ENCODE data around the gene RNF11. TPM values are rescaled to one million over a fixed set of nuclear protein-coding genes. Genes with fewer than 3 reads are reported as not detected.

The RNF11 gene
- total and polyA plus RNA-seq, 2 of the 8 experiments (the other 6 are each of a cell fraction or from before 2014, with no cell fraction given): 49.6 to 54.2 TPM

- no peak overlapping the region for H3K4ac ChIP-seq (replicated peaks; ENCODE audit: insufficient read length, low read depth, low read length)
- H3K9ac ChIP-seq (replicated peaks in 1 of 4; ENCODE audit: extremely low read depth in 1 of 4, low read depth in 3 of 4, low read length in 3 of 4): no peak overlapping the region
- ChIA-PET POLR2A (ENCODE audit: partially characterized antibody) (no interaction called here), CTCF (ENCODE audit: partially characterized antibody) (interaction anchor here (1.3 kb wide), 1 partner anchor 93 kb away, joined by 8 read pairs; no protein-coding TSS in a partner anchor)
- H2BK120ac ChIP-seq (replicated peaks; ENCODE audit: low read depth, low read length): no peak overlapping the region
- no peak overlapping the region for H4K8ac ChIP-seq (ENCODE audit: extremely low read depth, insufficient read depth, low read length)
- DNase-seq (ENCODE audit: low read depth in 1 of 2, low spot score in 2 of 2) (no peak), FAIRE-seq (no peak)
- no peak overlapping the region for H4K91ac ChIP-seq (replicated peaks; ENCODE audit: insufficient read length, low read length)
- no peaks in the 10 kb centered on the region for H3K36me3 ChIP-seq (ENCODE audit: control insufficient read depth in 2 of 4, insufficient read depth in 4 of 4, low read length in 3 of 4)
- H3K27me3 ChIP-seq (replicated peaks in 1 of 4; ENCODE audit: control insufficient read depth in 3 of 4, extremely low read depth in 1 of 4, insufficient read depth in 3 of 4, low read length in 3 of 4): no peaks in the 10 kb centered on the region
- no peak overlapping the region for H2BK12ac ChIP-seq (ENCODE audit: low read depth, low read length)
- no peaks in the 10 kb centered on the region for H3K9me3 ChIP-seq (ENCODE audit: insufficient read depth in 2 of 2, low read depth in 1 of 2, low read length in 1 of 2)
- H3K23ac ChIP-seq (ENCODE audit: insufficient read length): no peak overlapping the region
- H2BK15ac ChIP-seq (ENCODE audit: low read length): no peak overlapping the region
- no peaks in the 10 kb centered on the region for H4K20me1 ChIP-seq (replicated peaks in 1 of 2; ENCODE audit: control insufficient read depth in 1 of 2, insufficient read depth in 2 of 2, low read length in 2 of 2)
- no peaks in the 10 kb centered on the region for H3K4me1 ChIP-seq (replicated peaks in 1 of 4; ENCODE audit: control insufficient read depth in 3 of 4, insufficient read depth in 4 of 4, low read length in 3 of 4)
- H3K18ac ChIP-seq (ENCODE audit: extremely low read depth, low read length): no peak overlapping the region
- no peak overlapping the region for H3K14ac ChIP-seq (ENCODE audit: insufficient read length)
- H2BK20ac ChIP-seq (ENCODE audit: low read length): no peak overlapping the region
- H2AFZ ChIP-seq (ENCODE audit: low read length): no peak overlapping the region
- no peak overlapping the region for H3K56ac ChIP-seq (replicated peaks; ENCODE audit: insufficient read length, low read depth, low read length)
- no peak overlapping the region for H3K4me2 ChIP-seq (ENCODE audit: insufficient read depth in 1 of 2, low read depth in 2 of 2, low read length in 2 of 2)
- no peak overlapping the region for H2BK5ac ChIP-seq (ENCODE audit: low read depth, low read length)
- TF ChIP-seq, protein P1, sequence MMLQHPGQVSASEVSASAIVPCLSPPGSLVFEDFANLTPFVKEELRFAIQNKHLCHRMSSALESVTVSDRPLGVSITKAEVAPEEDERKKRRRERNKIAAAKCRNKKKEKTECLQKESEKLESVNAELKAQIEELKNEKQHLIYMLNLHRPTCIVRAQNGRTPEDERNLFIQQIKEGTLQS (IDR thresholded peaks at IDR 0.05; ENCODE audit: insufficient read depth, low read depth, low read length): no peak
- TF ChIP-seq TAF1 (IDR thresholded peaks at IDR 0.05; ENCODE audit: low read depth, low read length): no peak
- TF ChIP-seq EP300 (IDR thresholded peaks at IDR 0.05; ENCODE audit: borderline replicate concordance in 1 of 2, low read depth in 2 of 2, low read length in 2 of 2): no peak
- no peak for TF ChIP-seq RBBP5 (IDR thresholded peaks at IDR 0.05; ENCODE audit: borderline replicate concordance, low read depth, low read length)
- TF ChIP-seq POLR2AphosphoS5 (IDR thresholded peaks at IDR 0.05; ENCODE audit: low read depth, low read length): no peak
- TF ChIP-seq KDM1A (IDR thresholded peaks at IDR 0.05; ENCODE audit: borderline replicate concordance, low read length): no peak
- no peak for TF ChIP-seq KDM5A (IDR thresholded peaks at IDR 0.05; ENCODE audit: low read length)
- no peak for TF ChIP-seq CREB1 (IDR thresholded peaks at IDR 0.05)
- TF ChIP-seq SIRT6 (IDR thresholded peaks at IDR 0.05; ENCODE audit: low read length): no peak
- no peak for TF ChIP-seq SP2 (IDR thresholded peaks at IDR 0.05; ENCODE audit: low read length)
- no peak for TF ChIP-seq SUZ12 (IDR thresholded peaks at IDR 0.05; ENCODE audit: low read length)
- TF ChIP-seq CBX8 (IDR thresholded peaks at IDR 0.05; ENCODE audit: borderline replicate concordance, low read depth, low read length): no peak
- no peak for TF ChIP-seq SP4 (IDR thresholded peaks at IDR 0.05; ENCODE audit: low read length)
- TF ChIP-seq RFX5 (IDR thresholded peaks at IDR 0.05; ENCODE audit: borderline replicate concordance, low read depth, low read length): no peak
- no peaks in the 10 kb centered on the region for H3K79me2 ChIP-seq (ENCODE audit: control insufficient read depth in 1 of 2, insufficient read depth in 2 of 2, low read length in 2 of 2)
- H3K23me2 ChIP-seq (ENCODE audit: low read depth, low read length): no peaks in the 10 kb centered on the region
- WGBS, 2 experiments (ENCODE audit: extremely low coverage in 1 of 2, insufficient coverage in 1 of 2, insufficient read length in 1 of 2, insufficient replicate concordance in 2 of 2, low coverage in 1 of 2, low lambda C conversion rate in 2 of 2, missing lambda C conversion rate in 1 of 2): 80% methylated on average over 5 of the region's 5 CpGs; no CpG with 5 or more reads in 1 of the 2 experiments
- H3K4me3 ChIP-seq (ENCODE audit: extremely low read depth in 1 of 4, insufficient read depth in 2 of 4, low read depth in 3 of 4, low read length in 4 of 4): no peak overlapping the region
- H3K27ac ChIP-seq (ENCODE audit: low read depth, low read length): no peak overlapping the region
- no peak overlapping the region for H4K5ac ChIP-seq (ENCODE audit: insufficient read length, low read depth, low read length)
- no peaks in the 10 kb centered on the region for H3K79me1 ChIP-seq (ENCODE audit: low read depth, low read length)
- no peak overlapping the region for H2AK5ac ChIP-seq (ENCODE audit: low read depth, low read length)
These were observed 46.5 kb downstream of the RNF11 start for GRCh38 chr1:51282605-51283004.
